GM19395 (cell line): ENCODE results near the gene FBXO41.

Source experiments
- ATAC-seq: cut with Tn5 transposase; IDR thresholded peaks from one replicate; pipeline ENCODE4 v1.9.1; 2021; ENCODE audit warnings: mild to moderate bottlenecking, moderate library complexity; ENCODE audit not compliant: unreplicated experiment

Gene FBXO41

GRCh38 chr2:73249636-73250035 lies 34.6 kb downstream of the FBXO41 start:
- ATAC-seq = no peak

- ATAC-seq = no peak
Measured at GRCh38 chr2:73246850-73247249, 37.4 kb downstream of the FBXO41 start.

GRCh38 chr2:73244580-73244979 lies 39.7 kb downstream of the FBXO41 start:
- ATAC-seq = no peak

GRCh38 chr2:73243884-73244570 lies 40.3 kb downstream of the FBXO41 start:
- no peak for ATAC-seq

GRCh38 chr2:73239776-73240175 lies 44.5 kb downstream of the FBXO41 start:
- ATAC-seq = no peak

GRCh38 chr2:73238976-73239375 lies 45.3 kb downstream of the FBXO41 start:
- no peak for ATAC-seq

- no peak for ATAC-seq
Measured at GRCh38 chr2:73238149-73238548, 46.1 kb downstream of the FBXO41 start.

GRCh38 chr2:73237168-73237567 lies 47.1 kb downstream of the FBXO41 start:
- no peak for ATAC-seq

GRCh38 chr2:73235315-73236028 lies 48.8 kb downstream of the FBXO41 start:
- ATAC-seq = no peak

- peak; percentile 63 for ATAC-seq
Measured at GRCh38 chr2:73233932-73234832, 50.1 kb downstream of the FBXO41 start, which contains the start of gene CCT7. CCT7 (plus strand) TSS chr2:73234308; CDS start chr2:73234379, 71 bp downstream.

GRCh38 chr2:73233154-73233931 lies 50.9 kb downstream of the FBXO41 start, which contains the start of gene PRADC1:
PRADC1 (minus strand) TSS chr2:73233239; CDS start chr2:73233160, 79 bp downstream.
- ATAC-seq = peak; percentile 93

- ATAC-seq = peak; percentile 10
Measured at GRCh38 chr2:73232403-73233153, 51.7 kb downstream of the FBXO41 start.

GRCh38 chr2:73228631-73229030 lies 55.6 kb downstream of the FBXO41 start:
- no peak for ATAC-seq

GRCh38 chr2:73227086-73227485 lies 57.2 kb downstream of the FBXO41 start:
- no peak for ATAC-seq

- ATAC-seq = no peak
Measured at GRCh38 chr2:73225513-73226360, 58.5 kb downstream of the FBXO41 start.

GRCh38 chr2:73223821-73224220 lies 60.5 kb downstream of the FBXO41 start:
- no peak for ATAC-seq

GRCh38 chr2:73218298-73218697 lies 66.0 kb downstream of the FBXO41 start:
- no peak for ATAC-seq

GRCh38 chr2:73217826-73218225 lies 66.5 kb downstream of the FBXO41 start:
- ATAC-seq = no peak

GRCh38 chr2:73217160-73217559 lies 67.1 kb downstream of the FBXO41 start:
- ATAC-seq = no peak
